Measurements from ENCODE around the gene PSME1. TPM values are rescaled to one million over a fixed set of nuclear protein-coding genes. Genes with fewer than 3 reads are reported as not detected.

PSME1 gene
- total and polyA plus RNA-seq, 2 of the 4 experiments (the other 2 are of a cell fraction): 42.8 to 106 TPM

DNA sequence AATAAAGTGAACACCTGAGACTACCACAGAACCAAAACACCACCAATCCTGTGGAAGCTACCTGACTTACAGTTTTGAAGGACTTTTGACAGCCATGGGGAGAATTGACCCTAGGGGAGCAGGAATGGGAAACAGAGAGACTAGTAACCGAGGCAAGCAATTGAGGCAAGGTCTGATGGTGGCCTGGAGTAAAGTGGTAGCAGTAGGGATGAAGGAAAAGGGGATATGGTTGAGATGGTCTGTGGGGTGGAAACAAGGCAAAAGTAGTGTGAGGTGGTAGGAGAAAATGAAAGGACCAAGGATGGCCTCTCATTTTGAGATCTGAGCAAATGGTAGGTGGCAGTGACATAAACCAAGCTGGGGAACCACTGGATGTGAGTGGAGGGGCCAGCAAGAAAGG, 20.8 kb downstream of the PSME1 start:
- H4K8ac ChIP-seq (ENCODE audit: low read depth in 2 of 2, low read length in 2 of 2): no peak overlapping the region
- no peak overlapping the region for H3K9ac ChIP-seq (ENCODE audit: low read depth, low read length)
- ATAC-seq (ENCODE audit: low read depth): no peak
- H2BK120ac ChIP-seq (ENCODE audit: low read depth, low read length): no peak overlapping the region
- H3K4ac ChIP-seq (ENCODE audit: low read depth, low read length): no peak overlapping the region
- peaks cover 7 to 11% of the 10 kb centered on the region in 2 experiments for H3K79me1 ChIP-seq (ENCODE audit: low read depth in 1 of 2, low read length in 2 of 2)
- H3K27me3 ChIP-seq (ENCODE audit: control insufficient read depth, insufficient read depth, low read length): no peaks in the 10 kb centered on the region
- H3K56ac ChIP-seq (ENCODE audit: extremely low read depth, insufficient read depth, low read length): no peak overlapping the region
- no peak overlapping the region for H4K91ac ChIP-seq (ENCODE audit: insufficient read depth, low read depth, low read length)
- intact Hi-C loops (cut with micrococcal nuclease): no loop called here
- no peaks in the 10 kb centered on the region for H3K9me3 ChIP-seq (ENCODE audit: control insufficient read depth, insufficient read depth, low read length)
- no peak overlapping the region for H3K14ac ChIP-seq (replicated peaks; ENCODE audit: low read depth, low read length)
- in situ Hi-C loops (cut with MboI; ENCODE audit: low sequenced_read_pairs): no loop called here
- no peak overlapping the region for H2AK5ac ChIP-seq (ENCODE audit: low read depth, low read length)
- no peak overlapping the region for H3K4me3 ChIP-seq (ENCODE audit: insufficient read depth, low read depth, low read length)
- no peak overlapping the region for H2BK5ac ChIP-seq (ENCODE audit: low read depth, low read length, poor library complexity, severe bottlenecking)
- no peak overlapping the region for H3K23ac ChIP-seq (ENCODE audit: low read depth, low read length)
- H3K4me2 ChIP-seq (ENCODE audit: low read depth, low read length): no peak overlapping the region
- no peak for DNase-seq
- peaks cover under 1% of the 10 kb centered on the region; the same call in 1 of the 2 replicates for H3K9me1 ChIP-seq (ENCODE audit: insufficient read depth, low read length)
- POLR2A ChIA-PET (ENCODE audit: unreplicated experiment): no interaction called here
- BruUV-seq (replicated peaks): no TSS peak
- no peak overlapping the region for H2AFZ ChIP-seq (replicated peaks; ENCODE audit: low read length, poor library complexity)
- H2BK20ac ChIP-seq (ENCODE audit: low read depth, low read length): no peak overlapping the region
- TF ChIP-seq CEBPB (IDR thresholded peaks at IDR 0.05; ENCODE audit: low read depth, low read length) (no peak), CHD1 (IDR thresholded peaks at IDR 0.05; ENCODE audit: low read depth, low read length) (no peak), NFE2L2 (IDR thresholded peaks at IDR 0.05; ENCODE audit: low read depth, low read length) (no peak), MAZ (IDR thresholded peaks at IDR 0.05; ENCODE audit: borderline replicate concordance, low read depth, low read length) (no peak), BHLHE40 (IDR thresholded peaks at IDR 0.05; ENCODE audit: low read depth, low read length) (no peak), POLR2A (IDR thresholded peaks at IDR 0.05; ENCODE audit: low read depth, low read length) (no peak), SMC3 (IDR thresholded peaks at IDR 0.05; ENCODE audit: low read depth, low read length) (no peak)
- TF ChIP-seq, protein P1, sequence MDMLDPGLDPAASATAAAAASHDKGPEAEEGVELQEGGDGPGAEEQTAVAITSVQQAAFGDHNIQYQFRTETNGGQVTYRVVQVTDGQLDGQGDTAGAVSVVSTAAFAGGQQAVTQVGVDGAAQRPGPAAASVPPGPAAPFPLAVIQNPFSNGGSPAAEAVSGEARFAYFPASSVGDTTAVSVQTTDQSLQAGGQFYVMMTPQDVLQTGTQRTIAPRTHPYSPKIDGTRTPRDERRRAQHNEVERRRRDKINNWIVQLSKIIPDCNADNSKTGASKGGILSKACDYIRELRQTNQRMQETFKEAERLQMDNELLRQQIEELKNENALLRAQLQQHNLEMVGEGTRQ (IDR thresholded peaks at IDR 0.05; ENCODE audit: low read depth, low read length): no peak
- TF ChIP-seq, protein P2, sequence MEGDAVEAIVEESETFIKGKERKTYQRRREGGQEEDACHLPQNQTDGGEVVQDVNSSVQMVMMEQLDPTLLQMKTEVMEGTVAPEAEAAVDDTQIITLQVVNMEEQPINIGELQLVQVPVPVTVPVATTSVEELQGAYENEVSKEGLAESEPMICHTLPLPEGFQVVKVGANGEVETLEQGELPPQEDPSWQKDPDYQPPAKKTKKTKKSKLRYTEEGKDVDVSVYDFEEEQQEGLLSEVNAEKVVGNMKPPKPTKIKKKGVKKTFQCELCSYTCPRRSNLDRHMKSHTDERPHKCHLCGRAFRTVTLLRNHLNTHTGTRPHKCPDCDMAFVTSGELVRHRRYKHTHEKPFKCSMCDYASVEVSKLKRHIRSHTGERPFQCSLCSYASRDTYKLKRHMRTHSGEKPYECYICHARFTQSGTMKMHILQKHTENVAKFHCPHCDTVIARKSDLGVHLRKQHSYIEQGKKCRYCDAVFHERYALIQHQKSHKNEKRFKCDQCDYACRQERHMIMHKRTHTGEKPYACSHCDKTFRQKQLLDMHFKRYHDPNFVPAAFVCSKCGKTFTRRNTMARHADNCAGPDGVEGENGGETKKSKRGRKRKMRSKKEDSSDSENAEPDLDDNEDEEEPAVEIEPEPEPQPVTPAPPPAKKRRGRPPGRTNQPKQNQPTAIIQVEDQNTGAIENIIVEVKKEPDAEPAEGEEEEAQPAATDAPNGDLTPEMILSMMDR (conservative IDR thresholded peaks at IDR 0.05; ENCODE audit: low read depth, low read length): no peak
- TF ChIP-seq, protein P3, sequence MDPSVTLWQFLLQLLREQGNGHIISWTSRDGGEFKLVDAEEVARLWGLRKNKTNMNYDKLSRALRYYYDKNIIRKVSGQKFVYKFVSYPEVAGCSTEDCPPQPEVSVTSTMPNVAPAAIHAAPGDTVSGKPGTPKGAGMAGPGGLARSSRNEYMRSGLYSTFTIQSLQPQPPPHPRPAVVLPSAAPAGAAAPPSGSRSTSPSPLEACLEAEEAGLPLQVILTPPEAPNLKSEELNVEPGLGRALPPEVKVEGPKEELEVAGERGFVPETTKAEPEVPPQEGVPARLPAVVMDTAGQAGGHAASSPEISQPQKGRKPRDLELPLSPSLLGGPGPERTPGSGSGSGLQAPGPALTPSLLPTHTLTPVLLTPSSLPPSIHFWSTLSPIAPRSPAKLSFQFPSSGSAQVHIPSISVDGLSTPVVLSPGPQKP (IDR thresholded peaks at IDR 0.05; ENCODE audit: borderline replicate concordance, low read depth, low read length): no peak
- dilution Hi-C loops (cut with HindIII; ENCODE audit: low sequenced_read_pairs, unreplicated experiment): no loop called here
- H2AK9ac ChIP-seq (replicated peaks; ENCODE audit: low read depth, low read length, poor library complexity): peak overlapping the region; percentile 24
- H4K20me1 ChIP-seq (ENCODE audit: insufficient read depth, low read length): no peaks in the 10 kb centered on the region
- no peak overlapping the region for H2BK15ac ChIP-seq (ENCODE audit: low read depth, low read length)
- CTCF ChIA-PET: interaction anchor here (0.6 to 1.4 kb wide), 2 partner anchors 10 to 1129 kb away, joined by 3 to 6 read pairs; partner anchors contain the start of gene PSME2
- H3K27ac ChIP-seq (ENCODE audit: insufficient read depth, low read length): no peak overlapping the region
- H3K18ac ChIP-seq (ENCODE audit: low read depth, low read length): no peak overlapping the region
- WGBS, 2 experiments (ENCODE audit: extremely low coverage in 2 of 2, insufficient read length in 1 of 2): 100% methylated on average over 1 of the region's 1 CpG; no CpG with 5 or more reads in 1 of the 2 experiments
- H3K36me3 ChIP-seq (ENCODE audit: control insufficient read depth, insufficient read depth, low read length): peaks cover 57% of the 10 kb centered on the region
- no peak overlapping the region for H4K5ac ChIP-seq (ENCODE audit: low read depth, low read length)
- H3K4me1 ChIP-seq (ENCODE audit: control insufficient read depth, insufficient read depth, low read length): peaks cover 3% of the 10 kb centered on the region

All from IMR-90 (cell line).